ENCODE data around the gene SNX4.

The SNX4 gene

DNA sequence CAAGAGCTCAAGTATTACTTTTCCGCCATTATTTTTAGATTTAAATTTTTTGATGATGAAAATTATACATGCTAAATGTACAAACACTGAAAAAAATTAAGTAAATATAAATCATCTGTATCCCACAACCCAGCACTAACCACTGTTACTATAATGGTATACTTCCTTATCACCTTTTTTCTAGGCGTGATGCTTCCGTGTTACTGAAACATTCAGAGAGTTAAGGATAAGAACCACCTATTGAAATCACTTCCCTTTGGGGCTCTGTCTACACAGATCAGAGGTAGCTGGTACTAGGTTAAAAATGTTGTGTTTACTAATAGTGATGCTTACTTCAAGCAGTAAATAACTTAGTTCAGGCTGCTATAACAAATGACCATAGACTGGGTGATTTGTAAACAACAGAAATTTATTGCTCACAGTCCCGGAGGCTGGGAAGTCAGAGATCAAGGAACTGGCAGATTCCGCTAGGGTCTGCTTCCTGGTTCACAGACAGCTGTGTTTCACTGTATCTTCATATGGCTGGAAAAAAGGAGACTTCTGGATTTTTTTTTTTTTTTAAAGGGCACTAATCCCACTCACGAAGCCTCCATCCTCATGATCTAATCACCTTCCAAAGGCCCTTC lies 6.4 kb downstream of the SNX4 start:
- H3K4me3 ChIP-seq (ENCODE audit: low read length) = no peak overlapping the region
- no peak for DNase-seq (ENCODE audit: low read depth)
- TF ChIP-seq, protein P1, sequence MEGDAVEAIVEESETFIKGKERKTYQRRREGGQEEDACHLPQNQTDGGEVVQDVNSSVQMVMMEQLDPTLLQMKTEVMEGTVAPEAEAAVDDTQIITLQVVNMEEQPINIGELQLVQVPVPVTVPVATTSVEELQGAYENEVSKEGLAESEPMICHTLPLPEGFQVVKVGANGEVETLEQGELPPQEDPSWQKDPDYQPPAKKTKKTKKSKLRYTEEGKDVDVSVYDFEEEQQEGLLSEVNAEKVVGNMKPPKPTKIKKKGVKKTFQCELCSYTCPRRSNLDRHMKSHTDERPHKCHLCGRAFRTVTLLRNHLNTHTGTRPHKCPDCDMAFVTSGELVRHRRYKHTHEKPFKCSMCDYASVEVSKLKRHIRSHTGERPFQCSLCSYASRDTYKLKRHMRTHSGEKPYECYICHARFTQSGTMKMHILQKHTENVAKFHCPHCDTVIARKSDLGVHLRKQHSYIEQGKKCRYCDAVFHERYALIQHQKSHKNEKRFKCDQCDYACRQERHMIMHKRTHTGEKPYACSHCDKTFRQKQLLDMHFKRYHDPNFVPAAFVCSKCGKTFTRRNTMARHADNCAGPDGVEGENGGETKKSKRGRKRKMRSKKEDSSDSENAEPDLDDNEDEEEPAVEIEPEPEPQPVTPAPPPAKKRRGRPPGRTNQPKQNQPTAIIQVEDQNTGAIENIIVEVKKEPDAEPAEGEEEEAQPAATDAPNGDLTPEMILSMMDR (conservative IDR thresholded peaks at IDR 0.05; ENCODE audit: low read length) = no peak

DNA sequence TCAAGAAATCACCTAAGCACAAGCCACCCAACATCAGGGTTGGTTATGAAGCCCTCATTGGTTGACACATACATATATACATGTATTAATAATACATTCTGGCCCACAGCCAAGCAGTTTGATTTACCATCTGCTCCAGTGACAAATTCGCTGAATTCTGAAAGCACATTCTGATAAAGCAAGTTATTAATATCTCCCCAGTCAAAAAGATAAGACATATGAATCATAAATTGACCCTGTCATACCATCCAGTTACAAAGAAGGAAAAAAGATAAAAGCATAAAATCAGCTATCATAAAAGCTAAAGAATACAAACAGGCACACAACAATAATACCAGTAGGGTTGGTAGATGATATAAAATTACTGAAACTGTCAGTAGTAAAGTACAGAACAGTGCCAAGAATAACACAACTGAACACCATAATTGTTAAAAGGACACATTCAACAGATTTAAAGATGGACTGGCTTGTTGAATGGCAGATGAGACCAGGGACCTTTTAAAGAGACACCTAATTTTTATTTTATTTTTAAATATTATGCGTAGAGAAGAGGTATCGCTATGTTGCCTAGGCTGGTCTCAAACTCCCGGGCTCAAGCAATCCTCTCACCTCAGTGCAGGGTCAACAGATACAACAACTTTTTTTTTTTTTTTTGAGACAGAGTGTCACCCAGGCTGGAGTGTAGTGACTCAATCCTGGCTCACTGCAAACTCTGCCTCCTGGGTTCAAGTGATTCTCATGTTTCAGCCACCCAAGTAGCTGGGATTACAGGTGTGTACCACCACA lies 7.7 kb downstream of the SNX4 start:
- DNase-seq (ENCODE audit: low read depth) = peak; percentile 1
- TF ChIP-seq, protein P1 (conservative IDR thresholded peaks at IDR 0.05; ENCODE audit: low read length) = no peak

DNA sequence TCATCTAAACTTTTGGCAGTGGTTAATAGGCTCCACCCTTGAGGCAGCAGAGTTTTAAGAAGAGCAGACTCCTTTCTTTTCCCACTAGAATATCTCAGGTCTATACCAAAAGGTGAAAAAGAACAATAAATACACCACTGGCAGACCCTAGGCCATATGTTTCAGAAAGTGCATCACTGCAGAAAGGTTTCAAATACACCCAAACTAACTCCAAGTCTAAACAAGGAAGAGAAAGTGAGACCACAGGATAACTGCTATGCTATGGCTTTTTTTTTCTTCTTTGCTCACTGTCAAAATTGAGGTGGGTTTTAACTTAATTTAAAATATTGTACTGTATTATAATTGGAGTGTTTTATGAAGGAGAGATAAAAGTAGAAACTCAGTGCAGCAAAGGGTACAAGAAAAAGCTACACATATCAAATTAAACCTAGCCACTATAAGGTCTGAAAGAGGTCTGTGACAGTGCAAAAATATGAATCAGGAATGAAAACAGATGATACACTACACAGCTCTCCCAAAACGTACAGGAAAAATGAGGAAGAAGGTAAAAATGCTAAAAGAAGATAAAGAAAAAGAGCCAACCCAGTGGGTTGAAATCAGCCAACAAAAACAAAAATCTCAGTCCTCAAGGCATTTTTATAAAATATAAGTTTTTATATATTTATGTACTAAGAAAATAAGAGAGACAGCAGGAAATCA lies 8.4 kb downstream of the SNX4 start:
- peak; percentile 1 for DNase-seq (ENCODE audit: low read depth)
- H3K4me3 ChIP-seq (ENCODE audit: low read length) = no peak overlapping the region
- TF ChIP-seq, protein P1 (conservative IDR thresholded peaks at IDR 0.05; ENCODE audit: low read length) = no peak

More for the DNA sequence above, 7.7 kb downstream of the SNX4 start:
- no peak overlapping the region for H3K4me3 ChIP-seq (ENCODE audit: low read length)

DNA sequence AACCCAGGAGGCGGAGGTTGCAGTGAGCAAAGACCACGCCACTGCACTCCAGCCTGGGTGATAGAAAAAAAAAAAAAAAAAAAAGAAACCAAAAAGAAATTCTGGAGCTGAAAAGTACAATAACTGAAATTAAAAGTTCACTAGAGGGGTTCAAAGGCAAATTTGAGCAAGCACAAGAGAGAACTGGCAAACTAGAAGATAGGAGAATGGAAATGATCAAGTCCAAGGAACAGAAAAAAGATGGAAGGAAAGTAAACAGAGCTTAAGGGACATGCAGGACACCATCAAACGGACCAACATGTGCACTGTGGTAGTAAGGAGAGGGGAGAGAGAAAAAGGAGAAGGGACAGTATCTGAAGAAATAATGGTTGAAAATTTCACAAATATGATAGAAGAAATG lies 12.9 kb downstream of the SNX4 start:
- TF ChIP-seq, protein P1 (conservative IDR thresholded peaks at IDR 0.05; ENCODE audit: low read length) = no peak
- no peak for DNase-seq (ENCODE audit: low read depth)
- no peak overlapping the region for H3K4me3 ChIP-seq (ENCODE audit: low read length)

DNA sequence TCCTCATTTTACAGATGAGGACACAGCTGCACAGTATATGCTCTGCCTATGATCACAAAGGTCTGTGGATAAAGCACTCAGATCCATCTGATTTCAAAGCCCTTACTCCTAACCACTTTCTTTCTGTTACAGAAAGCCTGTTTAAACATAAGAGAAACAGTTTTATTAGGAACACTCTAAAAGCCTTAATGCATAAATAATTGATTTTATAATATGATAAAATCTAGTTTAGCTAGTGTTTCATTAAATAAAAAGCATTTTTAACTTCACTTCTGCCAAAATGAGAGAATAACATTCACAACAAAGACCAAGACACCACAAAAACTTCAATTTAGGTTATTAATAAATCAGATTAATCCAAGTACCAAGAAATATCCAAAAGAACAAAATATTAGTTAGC lies 21.4 kb downstream of the SNX4 start:
- TF ChIP-seq, protein P1 (conservative IDR thresholded peaks at IDR 0.05; ENCODE audit: low read length) = no peak
- no peak overlapping the region for H3K4me3 ChIP-seq (ENCODE audit: low read length)
- DNase-seq (ENCODE audit: low read depth) = no peak

DNA sequence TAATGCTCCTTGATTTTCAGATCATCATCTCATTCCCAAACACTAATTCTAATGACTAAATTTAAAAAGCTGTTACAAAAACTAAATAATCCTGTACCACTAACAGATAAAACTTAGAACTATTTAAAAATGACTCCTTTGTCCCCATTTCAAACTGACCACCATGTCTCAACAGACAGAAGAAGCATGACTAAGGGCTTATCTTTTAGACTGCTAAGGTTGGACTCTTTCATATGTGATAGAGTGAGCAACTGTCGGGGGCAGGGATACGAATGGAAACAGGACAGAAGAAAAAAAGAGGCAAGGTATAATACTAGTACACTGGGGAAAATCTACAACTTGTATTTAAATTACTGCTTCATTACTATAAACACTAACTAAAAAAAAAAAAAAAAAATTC lies 23.3 kb downstream of the SNX4 start:
- no peak overlapping the region for H3K4me3 ChIP-seq (ENCODE audit: low read length)
- TF ChIP-seq, protein P1 (conservative IDR thresholded peaks at IDR 0.05; ENCODE audit: low read length) = no peak
- DNase-seq (ENCODE audit: low read depth) = no peak

Measured in AG10803 (cell line).